K562 (cell line): ENCODE data around the gene CAMK2D. TPM values are rescaled to one million over a fixed set of nuclear protein-coding genes. Genes with fewer than 3 reads are reported as not detected.

Source experiments
- ATAC-seq: fragments of 200-7000 bp; cut with Tn5 transposase; 3 replicates; pipeline ENCODE4 v1.9.1; 2020; ENCODE audit warnings: moderate library complexity
- BruUV-seq: library from RNA; stranded (reverse); fragments of 400-500 nt; replicated peaks from 2 replicates; lab custom pipeline; 2021; lab: Mats Ljungman, UMichigan
- CTCF ChIA-PET: fragments of 300-600 bp; formaldehyde crosslinking; extraction: SDS; loops from one replicate; lab custom pipeline; 2021; ENCODE audit warnings: low intra/inter-chr PET ratio; lab: Yijun Ruan, JAX
- POLR2A ChIA-PET: fragments of 300-600, 350-650 bp; sonication (Branson Sonifier 250); formaldehyde crosslinking; extraction: SDS; loops from one replicate; lab custom pipeline; 2021; ENCODE audit warnings: antibody characterized with exemption, inconsistent platforms; lab: Yijun Ruan, JAX
- DNase-seq, 4 experiments: peaks; one replicate each; pipeline versions ENCODE4 v3.0.0 to v3.0.0-alpha.2; 2011 to 2018; ENCODE audit warnings: low spot score in 3 of 4, mixed read lengths in 3 of 4; ENCODE audit errors: extremely low read depth in 1 of 4
- FAIRE-seq: peaks from 2 replicates; lab custom pipeline; 2011; peaks lifted over from hg19 to GRCh38; lab: Jason Lieb, UNC
- H2AFZ ChIP-seq: 2 replicates; pipeline ENCODE4 v1.6.0; 2011; ENCODE audit warnings: low read depth, low read length, control low read depth, inconsistent platforms
- H3K27ac ChIP-seq: fragments of 200-600 bp; 3 replicates; pipeline ENCODE4 v1.8.0; 2011; ENCODE audit warnings: low read depth, mild to moderate bottlenecking, control low read depth, inconsistent platforms, low read length, moderate library complexity, mixed read lengths; ENCODE audit errors: extremely low read depth
- H3K27me3 ChIP-seq, 2 experiments: fragments of 300-600 bp in 1 of 2; 2 replicates in 1 of 2; 3 replicates in 1 of 2; pipeline versions ENCODE4 v1.6.0 to v1.8.0; 2011; ENCODE audit warnings: inconsistent platforms in 2 of 2, low read length in 2 of 2, mild to moderate bottlenecking in 1 of 2, mixed read lengths in 1 of 2, moderate library complexity in 1 of 2; ENCODE audit not compliant: control insufficient read depth in 2 of 2, insufficient read depth in 2 of 2
- H3K36me3 ChIP-seq: fragments of 300-600 bp; 3 replicates; pipeline ENCODE4 v1.8.0; 2011; ENCODE audit warnings: mild to moderate bottlenecking, low read length, inconsistent platforms; ENCODE audit not compliant: control insufficient read depth, insufficient read depth
- H3K4me1 ChIP-seq, 2 experiments: fragments of 200-600 bp in 1 of 2; replicated peaks in 1 of 2; 2 replicates in 1 of 2; 3 replicates in 1 of 2; pipeline versions ENCODE4 v1.5.1 to v1.8.0; 2011; ENCODE audit warnings: inconsistent platforms in 2 of 2, low read length in 2 of 2, mild to moderate bottlenecking in 1 of 2, mixed read lengths in 1 of 2, moderate library complexity in 1 of 2; ENCODE audit not compliant: control insufficient read depth in 2 of 2, insufficient read depth in 2 of 2
- H3K4me2 ChIP-seq: 2 replicates; pipeline ENCODE4 v1.6.1; 2011; ENCODE audit warnings: low read length, control low read depth, inconsistent platforms, mixed read lengths; ENCODE audit not compliant: insufficient read depth
- H3K4me3 ChIP-seq: fragments of 200-600 bp; sonication (generic), shearing (Covaris generic); 2 replicates; pipeline ENCODE4 v1.5.1; 2016; ENCODE audit warnings: control low read depth, inconsistent platforms
- H3K79me2 ChIP-seq: fragments of 200-600 bp; 3 replicates; pipeline ENCODE4 v1.8.0; 2011; ENCODE audit warnings: low read length, inconsistent platforms; ENCODE audit not compliant: control insufficient read depth, insufficient read depth
- H3K9ac ChIP-seq, 2 experiments: 2 replicates each; pipeline versions ENCODE4 v1.6.0 to v1.6.1; 2011; ENCODE audit warnings: low read depth in 2 of 2, low read length in 2 of 2, control low read depth in 1 of 2, inconsistent platforms in 1 of 2, mild to moderate bottlenecking in 1 of 2, mixed read lengths in 1 of 2; ENCODE audit not compliant: insufficient read depth in 1 of 2
- H3K9me1 ChIP-seq: one replicate; pipeline ENCODE4 v1.6.0; 2011; ENCODE audit warnings: inconsistent platforms, mild to moderate bottlenecking, low read length, moderate library complexity; ENCODE audit not compliant: control insufficient read depth, insufficient read depth
- H3K9me3 ChIP-seq: replicated peaks from 2 replicates; pipeline ENCODE4 v1.5.1; 2011; ENCODE audit warnings: low read depth, low read length, inconsistent platforms; ENCODE audit not compliant: control insufficient read depth, insufficient read depth
- H4K20me1 ChIP-seq: replicated peaks from 2 replicates; pipeline ENCODE4 v1.6.1; 2011; ENCODE audit warnings: low read length, inconsistent platforms, mixed read lengths; ENCODE audit not compliant: control insufficient read depth, insufficient read depth
- ARID4B ChIP-seq: sonication (generic); formaldehyde crosslinking; IDR thresholded peaks from 2 replicates; pipeline ENCODE4 v1.8.0; 2022; ENCODE audit warnings: mild to moderate bottlenecking, missing genetic modification reagents
- DACH1 ChIP-seq: fragments of 450-650 bp; IDR thresholded peaks from 2 replicates; pipeline ENCODE4 v1.6.1; 2018; ENCODE audit not compliant: partially characterized antibody
- ETV1 ChIP-seq: fragments of 450-650 bp; conservative IDR thresholded peaks from 2 replicates; pipeline ENCODE4 v1.6.1; 2016; ENCODE audit warnings: missing genetic modification characterization, control low read depth, low read depth, missing compliant biosample characterization
- FOS ChIP-seq: IDR thresholded peaks from 3 replicates; pipeline ENCODE4 v1.6.1; 2011; ENCODE audit not compliant: insufficient read length; ENCODE audit errors: extremely low read depth
- FUS ChIP-seq: fragments of 200-400 bp; formaldehyde crosslinking; optimal IDR thresholded peaks from 2 replicates; pipeline ENCODE3; 2017; ENCODE audit warnings: low read depth, low read length
- HNRNPUL1 ChIP-seq: fragments of 200-400 bp; formaldehyde crosslinking; IDR thresholded peaks from 2 replicates; pipeline ENCODE4 v1.6.1; 2017; ENCODE audit warnings: low read length
- IRF2 ChIP-seq: sonication (generic); formaldehyde crosslinking; IDR thresholded peaks from 2 replicates; pipeline ENCODE4 v1.8.1; 2022; ENCODE audit warnings: mild to moderate bottlenecking, missing genetic modification reagents
- LEF1 ChIP-seq: fragments of 450-650 bp; IDR thresholded peaks from 2 replicates; pipeline ENCODE4 v1.6.1; 2016; ENCODE audit warnings: mild to moderate bottlenecking
- NR2C2 ChIP-seq, 2 experiments: fragments of 200-800 bp in 1 of 2; sonication (Bioruptor generic) in 1 of 2; sonication (generic) in 1 of 2; formaldehyde crosslinking in 1 of 2; IDR thresholded peaks; 2 replicates each; pipeline versions ENCODE4 v1.6.1 to v1.8.0; 2016 to 2022; ENCODE audit warnings: mild to moderate bottlenecking in 1 of 2, missing compliant biosample characterization in 1 of 2, missing genetic modification characterization in 1 of 2, missing genetic modification reagents in 1 of 2
- WGBS: fragments of 100-300 bp; shearing (Covaris generic); methylation state at CpG from one replicate; pipeline ENCODE4 v1.1.6; 2016; ENCODE audit warnings: low coverage, mixed read lengths; ENCODE audit not compliant: insufficient coverage; ENCODE audit errors: missing lambda C conversion rate; 5-methylcytosine and 5-hydroxymethylcytosine counted together
- in situ Hi-C: fragments of 300-500 bp; cut with MboI; formaldehyde crosslinking; loops from 4 replicates; pipeline ENCODE4 v1.15.0; 2018; ENCODE audit warnings: inconsistent platforms, mixed read lengths
- intact Hi-C: fragments of 100-400 bp; cut with micrococcal nuclease; formaldehyde crosslinking; loops from 2 replicates; pipeline ENCODE4 v1.14.2; 2022
- polyA plus RNA-seq, 8 experiments: library from polyadenylated mRNA; depleted of rRNA in 4 of 8; stranded (reverse) in 5 of 8; unstranded in 3 of 8; fragments of >200 nt; fragmentation: Nextera tagmentation in 2 of 8; fragmentation: Illumina TruSeq in 1 of 8; extraction: Ambion mirVana in 2 of 8; extraction: Trizol in 1 of 8; gene quantifications; 2 replicates each; pipeline versions ENCODE4 v1.2.1 to v1.2.3, GENCODE V29; 2011 to 2014; ENCODE audit warnings: inconsistent platforms in 1 of 8, missing spikeins in 1 of 8
- total RNA-seq, 7 experiments: library from RNA; depleted of rRNA in 6 of 7; stranded (reverse); fragments of >200 nt in 6 of 7; fragmentation: Illumina TruSeq in 2 of 7; extraction: Trizol in 2 of 7; gene quantifications; 2 replicates each; pipeline versions ENCODE4 v1.2.1 to v1.2.3, GENCODE V29; 2011 to 2021; ENCODE audit warnings: low replicate concordance in 1 of 7
- TF ChIP-seq, protein P1 (sequence below): fragments of 450-650 bp; formaldehyde crosslinking; IDR thresholded peaks from 2 replicates; pipeline ENCODE4 v1.4.0; 2020; ENCODE audit warnings: mild to moderate bottlenecking, mixed read lengths

CAMK2D gene
- total and polyA plus RNA-seq, 9 of the 15 experiments (the other 6 are each of a cell fraction or from before 2014, with no cell fraction given): 0.01 to 0.33 (median 0.04) TPM; not detected in 2

- CTCF ChIA-PET: no interaction called here
- in situ Hi-C loops: no loop called here
- no peaks in the 10 kb centered on the region; the same call in 1 of the 2 replicates for H3K9me3 ChIP-seq
- no peak for ATAC-seq
- no peak for TF ChIP-seq LEF1
- TF ChIP-seq, protein P1, sequence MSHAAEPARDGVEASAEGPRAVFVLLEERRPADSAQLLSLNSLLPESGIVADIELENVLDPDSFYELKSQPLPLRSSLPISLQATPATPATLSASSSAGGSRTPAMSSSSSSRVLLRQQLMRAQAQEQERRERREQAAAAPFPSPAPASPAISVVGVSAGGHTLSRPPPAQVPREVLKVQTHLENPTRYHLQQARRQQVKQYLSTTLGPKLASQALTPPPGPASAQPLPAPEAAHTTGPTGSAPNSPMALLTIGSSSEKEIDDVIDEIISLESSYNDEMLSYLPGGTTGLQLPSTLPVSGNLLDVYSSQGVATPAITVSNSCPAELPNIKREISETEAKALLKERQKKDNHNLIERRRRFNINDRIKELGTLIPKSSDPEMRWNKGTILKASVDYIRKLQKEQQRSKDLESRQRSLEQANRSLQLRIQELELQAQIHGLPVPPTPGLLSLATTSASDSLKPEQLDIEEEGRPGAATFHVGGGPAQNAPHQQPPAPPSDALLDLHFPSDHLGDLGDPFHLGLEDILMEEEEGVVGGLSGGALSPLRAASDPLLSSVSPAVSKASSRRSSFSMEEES (CRISPR knock-in tag): no peak
- no peak overlapping the region for H2AFZ ChIP-seq
- no peaks in the 10 kb centered on the region for H3K79me2 ChIP-seq
- intact Hi-C loops: no loop called here
- no peaks in the 10 kb centered on the region for H4K20me1 ChIP-seq
- H3K9me1 ChIP-seq: no peaks in the 10 kb centered on the region
- no peak for DNase-seq
- H3K4me1 ChIP-seq: no peaks in the 10 kb centered on the region
- POLR2A ChIA-PET: no interaction called here
- H3K27me3 ChIP-seq: no peaks in the 10 kb centered on the region
- H3K27ac ChIP-seq: no peak overlapping the region
- no peak for FAIRE-seq
- WGBS: 7% methylated on average over 2 of the region's 2 CpGs
- no peak overlapping the region for H3K9ac ChIP-seq
- no peak overlapping the region for H3K4me2 ChIP-seq
- H3K4me3 ChIP-seq: no peak overlapping the region
- BruUV-seq: no TSS peak
- H3K36me3 ChIP-seq: no peaks in the 10 kb centered on the region
Measured at GRCh38 chr4:113625902-113626301, 135.6 kb downstream of the CAMK2D start.

DNA sequence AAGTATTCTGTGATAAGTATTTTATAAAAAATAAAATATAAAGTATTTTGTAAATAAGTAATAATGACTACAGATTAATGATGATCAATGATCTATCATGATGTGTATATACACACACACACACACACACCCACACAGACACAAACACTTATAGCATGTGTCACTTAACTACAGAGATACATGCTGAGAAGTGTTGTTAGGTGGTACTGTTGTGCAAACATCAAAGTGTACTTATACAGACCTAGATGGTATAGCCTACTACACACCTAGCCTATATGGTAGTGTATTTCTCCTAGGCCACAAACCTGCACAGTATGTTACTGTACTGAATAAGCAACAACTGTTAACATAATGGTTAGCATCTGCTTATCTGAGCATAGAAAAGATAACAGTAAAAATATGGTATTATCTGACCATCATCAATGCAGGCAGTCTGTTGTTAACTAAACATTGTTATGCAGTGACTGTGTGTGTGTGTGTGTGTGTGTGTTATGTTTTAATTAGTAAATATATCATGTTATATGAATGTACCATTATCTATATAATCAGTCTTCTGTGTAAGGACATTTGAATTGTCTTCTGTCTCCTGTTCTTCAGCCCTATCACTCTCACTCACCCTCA is 138.2 kb downstream of the CAMK2D start:
- Histone ChIP-seq H3K9me1 (no peaks in the 10 kb centered on the region), H3K27ac (no peak overlapping the region), H3K4me2 (no peak overlapping the region), H2AFZ (no peak overlapping the region), H3K4me1 (no peaks in the 10 kb centered on the region), H3K36me3 (no peaks in the 10 kb centered on the region), H3K9ac (no peak overlapping the region), H3K9me3 (no peaks in the 10 kb centered on the region; the same call in 1 of the 2 replicates), H3K79me2 (no peaks in the 10 kb centered on the region), H3K4me3 (no peak overlapping the region), H3K27me3 (no peaks in the 10 kb centered on the region), H4K20me1 (no peaks in the 10 kb centered on the region)
- ChIA-PET CTCF (no interaction called here), POLR2A (no interaction called here)
- intact Hi-C loops (no loop called here), in situ Hi-C loops (no loop called here)
- ATAC-seq (no peak), FAIRE-seq (no peak), DNase-seq (no peak)
- BruUV-seq: no TSS peak
- no peak for TF ChIP-seq NR2C2 (CRISPR knock-in tag; IDR thresholded peaks at IDR 0.05)
- no peak for TF ChIP-seq NR2C2 (tag; IDR thresholded peaks at IDR 0.05)
- no peak for TF ChIP-seq FUS
- no peak for TF ChIP-seq HNRNPUL1
- TF ChIP-seq DACH1: no peak
- no peak for TF ChIP-seq FOS
- no peak for TF ChIP-seq ARID4B (CRISPR knock-in tag)
- no peak for TF ChIP-seq ETV1
- TF ChIP-seq IRF2 (CRISPR knock-in tag): no peak
